CD14-positive monocyte (primary cell): ENCODE results near the gene RTN4IP1. TPM values are rescaled to one million over a fixed set of nuclear protein-coding genes. Genes with fewer than 3 reads are reported as not detected.
A peak's percentile ranks its signal among the peaks of the same experiment; 100 is the strongest.

Experiments
- DNase-seq, 3 donors: peaks; one replicate each; pipeline ENCODE4 v3.0.0-alpha.2; 2011 to 2022
- H2AFZ ChIP-seq: 2 replicates; pipeline ENCODE4 v1.6.0; 2012; ENCODE audit warnings: mild to moderate bottlenecking, low read depth, low read length, inconsistent platforms; ENCODE audit not compliant: insufficient read depth, poor library complexity, severe bottlenecking
- H3K27ac ChIP-seq, 2 donors: 1 replicate in 1 of 2; 2 replicates in 1 of 2; pipeline ENCODE4 v1.5.1; 2012 to 2013; ENCODE audit warnings: low read length in 2 of 2, control low read depth in 1 of 2, inconsistent platforms in 1 of 2, low read depth in 1 of 2, mild to moderate bottlenecking in 1 of 2
- H3K27me3 ChIP-seq, 2 donors: one replicate each; pipeline versions ENCODE4 v1.6.0 to v1.6.1; 2011 to 2013; ENCODE audit warnings: low read length in 2 of 2; ENCODE audit not compliant: control insufficient read depth in 2 of 2, insufficient read depth in 2 of 2
- H3K36me3 ChIP-seq, 2 donors: replicated peaks in 1 of 2; 1 replicate in 1 of 2; 2 replicates in 1 of 2; pipeline versions ENCODE4 v1.5.1 to v1.6.1; 2012 to 2013; ENCODE audit warnings: low read length in 2 of 2, control low read depth in 1 of 2, inconsistent platforms in 1 of 2, mild to moderate bottlenecking in 1 of 2; ENCODE audit not compliant: insufficient read depth in 2 of 2, control insufficient read depth in 1 of 2
- H3K4me1 ChIP-seq, 2 donors: 1 replicate in 1 of 2; 2 replicates in 1 of 2; pipeline versions ENCODE4 v1.5.1 to v1.6.1; 2012 to 2013; ENCODE audit warnings: low read length in 2 of 2, control low read depth in 1 of 2, inconsistent platforms in 1 of 2, mild to moderate bottlenecking in 1 of 2, moderate library complexity in 1 of 2; ENCODE audit not compliant: insufficient read depth in 2 of 2, control insufficient read depth in 1 of 2
- H3K4me2 ChIP-seq: replicated peaks from 2 replicates; pipeline ENCODE3; 2012; ENCODE audit warnings: low read length, moderate library complexity, mild to moderate bottlenecking; ENCODE audit not compliant: poor library complexity, severe bottlenecking; ENCODE audit errors: extremely low read depth
- H3K4me3 ChIP-seq, 3 experiments: fragments of 200-600 bp in 1 of 3; sonication (generic) in 1 of 3; replicated peaks in 1 of 3; 1 replicate in 2 of 3; 2 replicates in 1 of 3; pipeline ENCODE4 v1.5.1; 2011 to 2013; ENCODE audit warnings: low read length in 3 of 3, mild to moderate bottlenecking in 3 of 3, control low read depth in 2 of 3, low read depth in 2 of 3, inconsistent platforms in 1 of 3, moderate library complexity in 1 of 3
- H3K79me2 ChIP-seq: 2 replicates; pipeline ENCODE4 v1.6.0; 2012; ENCODE audit warnings: mild to moderate bottlenecking, control low read depth, inconsistent platforms, low read length, moderate library complexity; ENCODE audit not compliant: insufficient read depth
- H3K9ac ChIP-seq: 2 replicates; pipeline ENCODE4 v1.6.0; 2017; ENCODE audit warnings: low read length, mild to moderate bottlenecking; ENCODE audit not compliant: insufficient read depth, poor library complexity, severe bottlenecking
- H3K9me3 ChIP-seq, 2 donors: replicated peaks in 1 of 2; 1 replicate in 1 of 2; 2 replicates in 1 of 2; pipeline versions ENCODE4 v1.5.1 to v1.6.1; 2012 to 2013; ENCODE audit warnings: low read length in 2 of 2, control low read depth in 1 of 2; ENCODE audit not compliant: control insufficient read depth in 1 of 2, insufficient read depth in 1 of 2
- H4K20me1 ChIP-seq: 2 replicates; pipeline ENCODE4 v1.6.0; 2012; ENCODE audit warnings: mild to moderate bottlenecking, low read length, control low read depth, moderate library complexity; ENCODE audit not compliant: insufficient read depth
- H3K27ac Mint-ChIP-seq, 7 donors: one replicate each; pipeline ENCODE4 v1.8.0; 2020; ENCODE audit warnings: mild to moderate bottlenecking in 7 of 7, mixed read lengths in 7 of 7, moderate library complexity in 6 of 7, inconsistent platforms in 2 of 7
- H3K27me3 Mint-ChIP-seq, 3 donors: one replicate each; pipeline ENCODE4 v1.8.0; 2021 to 2022; ENCODE audit warnings: low read depth in 3 of 3, mild to moderate bottlenecking in 3 of 3, mixed read lengths in 3 of 3, moderate library complexity in 3 of 3, inconsistent platforms in 1 of 3
- H3K36me3 Mint-ChIP-seq, 2 donors: one replicate each; pipeline ENCODE4 v1.8.0; 2020; ENCODE audit warnings: mixed read lengths in 2 of 2, inconsistent platforms in 1 of 2, mild to moderate bottlenecking in 1 of 2
- H3K4me1 Mint-ChIP-seq: one replicate; pipeline ENCODE4 v1.8.0; 2020; ENCODE audit warnings: mild to moderate bottlenecking, mixed read lengths
- H3K4me3 Mint-ChIP-seq, 2 donors: one replicate each; pipeline ENCODE4 v1.8.0; 2020; ENCODE audit warnings: mild to moderate bottlenecking in 2 of 2, mixed read lengths in 2 of 2, moderate library complexity in 1 of 2
- H3K9me3 Mint-ChIP-seq, 7 donors: one replicate each; pipeline ENCODE4 v1.8.0; 2020 to 2022; ENCODE audit warnings: mixed read lengths in 7 of 7, mild to moderate bottlenecking in 6 of 7, moderate library complexity in 6 of 7, inconsistent platforms in 2 of 7
- WGBS: methylation state at CpG from one replicate; pipeline ENCODE4 v1.1.5; 2013; ENCODE audit warnings: missing lambda C conversion rate; ENCODE audit not compliant: insufficient coverage; 5-methylcytosine and 5-hydroxymethylcytosine counted together
- intact Hi-C, 2 donors: fragments of 100-400 bp; cut with micrococcal nuclease; formaldehyde crosslinking; loops; one replicate each; pipeline versions ENCODE4 v1.15.0 to v1.15.1; 2023
- polyA plus RNA-seq, 3 donors: library from polyadenylated mRNA; depleted of rRNA in 1 of 3; unstranded in 2 of 3; stranded (reverse) in 1 of 3; fragments of 300-500 nt in 2 of 3; fragments of >200 nt in 1 of 3; fragmentation: Illumina TruSeq in 2 of 3; gene quantifications; 1 replicate in 2 of 3; 2 replicates in 1 of 3; pipeline ENCODE4 v1.2.3, GENCODE V29; 2012 to 2021
- TF ChIP-seq, protein P1 (sequence below): fragments of 200-600 bp; IDR thresholded peaks from one replicate; pipeline ENCODE4 v1.8.0; 2022; ENCODE audit warnings: antibody characterized with exemption, mild to moderate bottlenecking

Gene RTN4IP1
- polyA plus RNA-seq, 3 donors = 3.5 to 6.7 (median 4.5) TPM

- no CpG with 5 or more reads among the region's 1 CpG for WGBS
- TF ChIP-seq, protein P1, sequence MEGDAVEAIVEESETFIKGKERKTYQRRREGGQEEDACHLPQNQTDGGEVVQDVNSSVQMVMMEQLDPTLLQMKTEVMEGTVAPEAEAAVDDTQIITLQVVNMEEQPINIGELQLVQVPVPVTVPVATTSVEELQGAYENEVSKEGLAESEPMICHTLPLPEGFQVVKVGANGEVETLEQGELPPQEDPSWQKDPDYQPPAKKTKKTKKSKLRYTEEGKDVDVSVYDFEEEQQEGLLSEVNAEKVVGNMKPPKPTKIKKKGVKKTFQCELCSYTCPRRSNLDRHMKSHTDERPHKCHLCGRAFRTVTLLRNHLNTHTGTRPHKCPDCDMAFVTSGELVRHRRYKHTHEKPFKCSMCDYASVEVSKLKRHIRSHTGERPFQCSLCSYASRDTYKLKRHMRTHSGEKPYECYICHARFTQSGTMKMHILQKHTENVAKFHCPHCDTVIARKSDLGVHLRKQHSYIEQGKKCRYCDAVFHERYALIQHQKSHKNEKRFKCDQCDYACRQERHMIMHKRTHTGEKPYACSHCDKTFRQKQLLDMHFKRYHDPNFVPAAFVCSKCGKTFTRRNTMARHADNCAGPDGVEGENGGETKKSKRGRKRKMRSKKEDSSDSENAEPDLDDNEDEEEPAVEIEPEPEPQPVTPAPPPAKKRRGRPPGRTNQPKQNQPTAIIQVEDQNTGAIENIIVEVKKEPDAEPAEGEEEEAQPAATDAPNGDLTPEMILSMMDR = no peak
- Histone ChIP-seq H3K4me3 (peak overlapping the region in 1 of 3 experiments; percentile 51), H3K36me3 (peaks cover 17 to 27% of the 10 kb centered on the region in 2 donors), H3K9me3 (no peaks in the 10 kb centered on the region), H2AFZ (no peak overlapping the region), H3K4me2 (peak overlapping the region; percentile 66), H3K27me3 (no peaks in the 10 kb centered on the region), H3K9ac (no peak overlapping the region), H3K27ac (peak overlapping the region; percentile 57 to 84), H4K20me1 (no peaks in the 10 kb centered on the region), H3K4me1 (peaks cover 68 to 78% of the 10 kb centered on the region in 2 donors), H3K79me2 (peaks cover 87% of the 10 kb centered on the region)
- Mint-ChIP-seq H3K4me1 (peaks cover 72% of the 10 kb centered on the region), H3K27ac (peak overlapping the region; percentile 83 to 96 (median 91)), H3K9me3 (no peaks in the 10 kb centered on the region), H3K36me3 (peaks cover 37 to 59% of the 10 kb centered on the region in 2 donors), H3K4me3 (peak overlapping the region in 1 of 2 donors; percentile 57), H3K27me3 (peaks cover 0 to 1% (median 0%) of the 10 kb centered on the region in 3 donors)
- peak; percentile 50 to 65 (median 62) for DNase-seq
- intact Hi-C loops = no loop called here
Observed at GRCh38 chr6:106538145-106538544, 91.2 kb downstream of the RTN4IP1 start.

DNA sequence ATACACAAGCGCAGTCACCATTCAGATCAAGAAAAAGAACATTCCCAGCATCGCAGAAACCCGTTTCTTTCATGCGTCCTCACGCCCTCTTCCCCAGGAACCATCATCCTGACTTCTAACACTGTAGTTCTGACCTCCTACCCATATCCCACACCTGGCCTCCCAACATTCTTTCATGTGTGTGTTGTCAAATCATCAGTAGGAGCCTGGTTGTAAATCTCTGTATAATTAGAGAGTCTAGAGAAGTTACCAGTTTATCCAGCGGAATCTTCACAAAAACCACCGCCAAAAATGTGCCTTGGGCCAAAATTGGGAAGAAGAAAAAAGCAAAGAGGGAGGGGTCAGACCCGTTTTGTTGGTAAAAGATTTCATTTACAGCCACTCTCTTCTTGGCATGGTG lies 91.6 kb downstream of the RTN4IP1 start:
- Histone ChIP-seq H4K20me1 (no peaks in the 10 kb centered on the region), H2AFZ (no peak overlapping the region), H3K27me3 (no peaks in the 10 kb centered on the region), H3K27ac (peak overlapping the region; percentile 12 to 84), H3K36me3 (peaks cover 17 to 29% of the 10 kb centered on the region in 2 donors), H3K79me2 (peaks cover 89% of the 10 kb centered on the region), H3K4me3 (peak overlapping the region in 1 of 3 experiments; percentile 51), H3K9me3 (no peaks in the 10 kb centered on the region), H3K4me2 (peak overlapping the region; percentile 66), H3K4me1 (peaks cover 73 to 83% of the 10 kb centered on the region in 2 donors), H3K9ac (no peak overlapping the region)
- Mint-ChIP-seq H3K27me3 (peaks cover 0 to 1% (median 0%) of the 10 kb centered on the region in 3 donors), H3K4me3 (peak overlapping the region; percentile 18 to 39), H3K27ac (peak overlapping the region; percentile 83 to 96 (median 91)), H3K4me1 (peaks cover 77% of the 10 kb centered on the region), H3K9me3 (no peaks in the 10 kb centered on the region), H3K36me3 (peaks cover 36 to 58% of the 10 kb centered on the region in 2 donors)
- intact Hi-C loops = no loop called here
- TF ChIP-seq, protein P1 = no peak
- no CpG with 5 or more reads among the region's 8 CpGs for WGBS
- DNase-seq = no peak
